Limb (tissue), 2 donors: ENCODE results near the gene CSNK1A1L.

ENCODE experiments used
- DNase-seq, 2 donors: peaks; one replicate each; pipeline ENCODE4 v3.0.0-alpha.2; 2016; ENCODE audit errors: extremely low spot score in 2 of 2

The CSNK1A1L gene

DNA sequence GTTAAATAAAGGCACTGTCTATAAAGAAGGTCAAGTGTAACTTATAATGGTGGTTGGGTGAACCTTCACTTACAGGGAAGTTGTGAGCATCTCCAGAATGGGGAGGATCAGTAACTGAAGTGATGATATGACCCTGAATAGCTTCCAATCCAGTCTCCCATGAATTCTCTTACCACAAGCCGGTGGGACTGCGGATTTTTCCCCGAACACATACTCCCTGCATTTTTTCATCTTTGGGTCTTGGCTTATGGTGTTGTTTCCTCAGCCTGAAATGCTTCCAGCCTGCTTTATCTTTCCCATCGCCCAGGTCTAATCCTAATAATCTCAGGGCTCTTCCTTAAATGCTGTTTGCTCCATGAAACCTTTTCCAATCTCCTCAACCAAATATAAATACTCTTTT is 2.0 kb upstream of the CSNK1A1L start:
- no peak for DNase-seq

GRCh38 chr13:37106642-37107041 is 1.2 kb upstream of the CSNK1A1L start:
- DNase-seq = no peak

GRCh38 chr13:37102896-37103295 is 2.6 kb downstream of the CSNK1A1L start:
- DNase-seq = no peak

DNA sequence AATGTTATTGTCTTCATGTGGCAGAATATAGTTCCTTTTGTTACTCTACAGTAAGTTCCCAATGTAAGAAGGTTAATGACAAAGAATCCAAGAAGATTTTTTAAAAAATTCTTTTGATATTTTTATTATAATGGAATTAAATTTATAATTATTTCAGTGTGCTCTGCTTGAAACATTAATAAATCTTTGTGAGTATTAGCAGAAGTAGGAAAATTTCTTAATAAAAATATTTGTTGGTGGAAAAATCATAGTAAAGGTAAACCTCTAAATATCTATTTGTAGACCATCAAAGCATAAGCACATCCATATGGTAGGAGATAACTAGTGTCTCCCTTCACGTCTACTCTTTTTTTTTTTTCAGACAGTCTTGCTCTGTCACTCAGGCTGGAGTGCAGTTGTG is 4.3 kb downstream of the CSNK1A1L start:
- no peak for DNase-seq

DNA sequence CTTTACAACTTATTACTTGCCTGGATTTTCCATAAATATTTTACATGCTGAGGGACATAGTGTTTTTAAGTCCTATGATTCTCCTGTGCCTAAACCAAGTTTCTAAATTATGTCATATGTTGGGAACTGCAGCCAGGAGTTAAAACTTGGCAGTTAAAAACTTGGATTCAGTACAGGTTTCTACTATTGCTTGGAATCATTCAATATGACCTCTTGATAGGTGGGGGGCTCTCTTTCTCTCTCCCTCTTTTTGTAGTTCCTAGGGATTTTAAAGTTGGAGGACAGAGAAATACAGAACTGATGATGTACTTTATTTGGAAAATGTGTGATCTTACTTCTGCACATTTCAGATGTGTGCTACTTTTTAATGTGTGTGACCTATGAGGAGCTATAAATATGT is 4.7 kb downstream of the CSNK1A1L start:
- peak in 1 of 2 donors; percentile 91 for DNase-seq

GRCh38 chr13:37097076-37097475 is 8.4 kb downstream of the CSNK1A1L start:
- no peak for DNase-seq

DNA sequence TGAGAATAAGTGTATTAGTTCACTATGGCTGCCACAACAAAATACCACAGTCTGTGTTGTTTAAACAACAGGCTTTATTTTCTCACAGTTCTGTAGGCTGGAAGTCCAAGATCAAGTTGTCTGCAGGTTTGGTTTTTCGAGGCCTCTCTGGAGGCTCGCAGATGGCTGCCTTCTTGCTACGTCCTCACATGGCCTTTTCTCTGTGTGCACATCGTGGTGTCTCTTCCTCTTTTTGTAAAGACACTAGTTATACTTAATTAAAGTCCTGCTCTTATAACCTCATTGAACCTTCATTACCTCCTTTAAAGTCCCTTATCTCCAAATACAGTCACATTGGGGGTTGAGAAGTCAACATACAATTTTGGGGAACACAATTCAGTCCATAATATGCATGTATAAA is 10.6 kb downstream of the CSNK1A1L start:
- no peak for DNase-seq

DNA sequence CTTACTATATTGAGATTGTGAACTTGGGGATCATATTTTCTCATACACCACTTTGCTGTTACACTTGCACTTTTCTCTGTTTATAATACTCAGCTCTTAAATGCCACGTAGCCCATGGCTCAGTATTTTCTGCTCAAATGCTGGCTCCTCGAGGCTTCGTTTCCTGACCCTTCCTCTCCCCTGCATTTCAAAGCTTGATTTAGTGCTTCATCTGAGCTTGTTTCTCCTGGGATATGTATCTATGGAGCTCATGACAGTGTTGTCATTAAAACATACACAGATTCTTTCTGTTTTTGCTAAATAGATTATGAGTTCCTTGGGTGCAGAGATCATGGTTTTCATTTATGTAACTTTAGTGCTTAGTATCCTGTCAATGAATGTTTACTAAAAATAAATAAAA is 11.4 kb downstream of the CSNK1A1L start:
- DNase-seq = no peak

- DNase-seq = no peak
These were observed 13.6 kb downstream of the CSNK1A1L start for GRCh38 chr13:37091835-37092234.

- no peak for DNase-seq
These were observed 14.6 kb downstream of the CSNK1A1L start for GRCh38 chr13:37090912-37091311.

- no peak for DNase-seq
These were observed 16.0 kb downstream of the CSNK1A1L start for GRCh38 chr13:37089495-37089894.

DNA sequence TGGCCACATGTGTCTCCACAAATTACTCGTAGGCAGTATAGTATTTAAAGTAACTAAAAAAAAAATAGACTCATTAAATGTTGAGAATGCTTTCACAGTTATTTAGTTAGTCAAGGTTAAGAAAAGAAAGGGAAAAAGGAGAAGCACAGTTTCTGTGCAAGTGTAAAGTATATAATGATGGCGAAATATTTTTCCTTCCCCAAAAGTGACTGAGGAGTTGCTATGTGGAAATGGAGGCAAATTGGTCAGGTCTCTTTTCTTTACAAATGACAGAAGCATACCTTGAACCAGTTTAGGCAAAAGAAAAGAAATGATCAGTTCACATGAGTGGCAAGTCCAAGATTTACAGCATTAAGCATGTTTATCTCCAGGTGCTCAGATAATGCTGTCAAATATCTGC is 18.0 kb downstream of the CSNK1A1L start:
- DNase-seq = no peak

- peak in 1 of 2 donors; percentile 34 for DNase-seq
These were observed 19.9 kb downstream of the CSNK1A1L start for GRCh38 chr13:37085606-37086005.

GRCh38 chr13:37076818-37077217 is 28.6 kb downstream of the CSNK1A1L start:
- DNase-seq = no peak

- DNase-seq = no peak
These were observed 30.3 kb downstream of the CSNK1A1L start for GRCh38 chr13:37075164-37075563.

GRCh38 chr13:37074703-37075102 is 30.8 kb downstream of the CSNK1A1L start:
- DNase-seq = peak in 1 of 2 donors; percentile 76

GRCh38 chr13:37072024-37072423 is 33.4 kb downstream of the CSNK1A1L start:
- no peak for DNase-seq

DNA sequence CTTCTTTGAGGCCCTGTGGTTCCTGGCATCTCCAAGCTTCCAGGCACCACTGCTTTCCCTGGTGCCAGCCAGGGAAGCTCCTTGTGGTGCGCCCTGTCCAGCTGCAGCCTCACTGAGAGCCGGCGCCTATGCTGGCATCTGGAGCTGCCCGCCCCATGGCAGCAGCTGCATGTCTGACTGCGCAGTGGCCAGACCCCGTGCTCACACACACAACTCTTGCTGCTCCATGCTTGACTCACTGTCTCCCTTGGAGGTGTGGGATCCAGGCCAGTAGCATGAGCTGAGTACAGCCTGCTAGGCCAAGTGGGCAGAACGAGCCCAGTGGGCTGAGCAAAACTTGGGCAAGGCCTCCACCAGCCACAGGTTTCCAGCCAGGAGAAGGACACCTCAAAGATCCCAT is 34.5 kb downstream of the CSNK1A1L start:
- DNase-seq = no peak

- no peak for DNase-seq
These were observed 35.2 kb downstream of the CSNK1A1L start for GRCh38 chr13:37070145-37070695.

- no peak for DNase-seq
These were observed 35.8 kb downstream of the CSNK1A1L start for GRCh38 chr13:37069597-37070103.

DNA sequence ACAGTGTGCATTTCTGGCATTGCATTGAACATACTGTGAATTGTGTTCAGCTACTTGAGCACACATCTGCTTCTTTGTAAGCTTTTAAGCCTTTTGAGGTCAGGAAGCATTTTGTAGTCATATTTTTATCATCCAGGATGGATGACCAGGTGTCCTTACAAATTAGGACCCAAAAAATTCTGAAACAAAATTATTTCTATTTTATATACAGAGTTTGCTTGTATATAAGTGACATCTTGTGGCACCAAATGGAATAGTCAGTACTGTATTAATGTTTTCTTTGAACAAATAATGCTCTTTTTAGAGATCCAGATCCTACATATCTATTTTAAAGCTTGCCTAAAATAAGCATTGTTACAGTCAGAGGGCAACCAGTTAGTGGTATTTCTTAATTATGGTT is 36.5 kb downstream of the CSNK1A1L start:
- peak in 1 of 2 donors; percentile 51 for DNase-seq

GRCh38 chr13:37067874-37068273 is 37.6 kb downstream of the CSNK1A1L start:
- no peak for DNase-seq

DNA sequence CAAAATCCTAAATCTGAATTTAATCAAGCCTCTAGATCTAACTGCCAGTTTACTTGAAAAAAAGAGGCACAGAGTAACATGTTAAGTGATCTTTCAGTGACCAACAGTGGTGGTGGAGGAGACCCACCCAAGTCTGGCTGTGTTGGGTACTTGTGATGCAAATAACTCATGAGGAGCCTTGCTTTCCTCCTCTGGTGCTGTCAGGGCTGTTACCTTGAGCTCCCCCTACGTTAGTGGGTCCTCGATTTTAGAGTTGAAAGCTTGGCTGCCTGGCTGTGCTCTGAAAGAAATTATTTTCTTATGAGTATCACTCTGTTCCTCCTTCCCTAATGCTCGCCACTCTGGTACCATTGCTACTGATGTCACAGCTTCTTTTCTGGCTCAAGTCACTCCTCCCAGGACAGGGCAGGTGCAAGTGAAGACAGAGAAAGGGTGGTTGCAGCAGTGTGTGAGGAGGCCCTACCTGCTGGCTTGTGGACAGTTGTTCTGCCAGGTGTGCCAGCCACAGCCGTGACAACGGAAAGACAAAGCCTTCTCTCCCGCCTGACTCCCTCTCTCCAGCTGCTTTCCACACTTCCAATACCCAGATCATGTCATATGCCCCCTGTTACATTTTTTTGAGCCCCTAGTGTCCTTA is 39.5 kb downstream of the CSNK1A1L start:
- DNase-seq = no peak

- DNase-seq = no peak
These were observed 45.6 kb downstream of the CSNK1A1L start for GRCh38 chr13:37059848-37060192.
